WERI-Rb-1 (cell line): ENCODE data around the gene OAS3.

Source experiments
- DNase-seq: peaks from one replicate; pipeline ENCODE4 v3.0.0-alpha.2; 2020
- H3K27ac ChIP-seq: fragments of 250-450 bp; sonication (Bioruptor Pico); 2 replicates; pipeline ENCODE4 v1.5.1; 2020; ENCODE audit warnings: mild to moderate bottlenecking, moderate library complexity
- H3K27me3 ChIP-seq: fragments of 250-450 bp; sonication (Bioruptor Pico); 2 replicates; pipeline ENCODE4 v1.5.1; 2021; ENCODE audit warnings: mild to moderate bottlenecking, low read depth, moderate library complexity; ENCODE audit not compliant: insufficient read depth, severe bottlenecking
- H3K36me3 ChIP-seq: fragments of 250-450 bp; sonication (Bioruptor Pico); 2 replicates; pipeline ENCODE4 v1.5.1; 2020; ENCODE audit warnings: mild to moderate bottlenecking, moderate library complexity
- H3K4me3 ChIP-seq: 2 replicates; pipeline ENCODE4 v1.5.1; 2011; ENCODE audit warnings: low read depth, mild to moderate bottlenecking, control low read depth, low read length
- H3K9me3 ChIP-seq: fragments of 250-450 bp; sonication (Bioruptor Pico); 2 replicates; pipeline ENCODE4 v1.5.1; 2021; ENCODE audit warnings: mild to moderate bottlenecking, moderate library complexity; ENCODE audit not compliant: severe bottlenecking
- TF ChIP-seq, protein P1 (sequence below): IDR thresholded peaks from 2 replicates; pipeline ENCODE4 v1.5.1; 2011; ENCODE audit warnings: low read depth, mild to moderate bottlenecking, control low read depth, inconsistent platforms, low read length

Gene OAS3

DNA sequence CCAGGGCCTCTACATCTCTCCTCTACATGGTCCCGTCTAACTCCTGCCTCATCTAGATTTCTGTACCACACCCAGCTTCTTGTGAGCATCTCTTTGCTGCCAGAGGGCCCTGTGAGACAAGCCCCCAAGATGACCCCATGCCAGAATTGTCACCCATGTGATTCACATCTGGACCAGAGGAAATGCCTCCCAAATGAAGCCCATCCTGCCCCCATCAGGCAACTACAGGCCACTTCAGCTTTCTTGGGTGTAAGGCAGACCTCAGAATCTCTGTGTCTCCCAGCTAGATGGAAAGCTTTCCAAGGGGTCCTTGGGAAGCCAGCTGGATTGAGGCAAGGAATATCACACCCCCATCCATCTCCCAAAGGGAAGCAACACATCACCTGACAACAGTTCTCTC lies 9.3 kb upstream of the OAS3 start:
- H3K36me3 ChIP-seq = no peaks in the 10 kb centered on the region
- TF ChIP-seq, protein P1, sequence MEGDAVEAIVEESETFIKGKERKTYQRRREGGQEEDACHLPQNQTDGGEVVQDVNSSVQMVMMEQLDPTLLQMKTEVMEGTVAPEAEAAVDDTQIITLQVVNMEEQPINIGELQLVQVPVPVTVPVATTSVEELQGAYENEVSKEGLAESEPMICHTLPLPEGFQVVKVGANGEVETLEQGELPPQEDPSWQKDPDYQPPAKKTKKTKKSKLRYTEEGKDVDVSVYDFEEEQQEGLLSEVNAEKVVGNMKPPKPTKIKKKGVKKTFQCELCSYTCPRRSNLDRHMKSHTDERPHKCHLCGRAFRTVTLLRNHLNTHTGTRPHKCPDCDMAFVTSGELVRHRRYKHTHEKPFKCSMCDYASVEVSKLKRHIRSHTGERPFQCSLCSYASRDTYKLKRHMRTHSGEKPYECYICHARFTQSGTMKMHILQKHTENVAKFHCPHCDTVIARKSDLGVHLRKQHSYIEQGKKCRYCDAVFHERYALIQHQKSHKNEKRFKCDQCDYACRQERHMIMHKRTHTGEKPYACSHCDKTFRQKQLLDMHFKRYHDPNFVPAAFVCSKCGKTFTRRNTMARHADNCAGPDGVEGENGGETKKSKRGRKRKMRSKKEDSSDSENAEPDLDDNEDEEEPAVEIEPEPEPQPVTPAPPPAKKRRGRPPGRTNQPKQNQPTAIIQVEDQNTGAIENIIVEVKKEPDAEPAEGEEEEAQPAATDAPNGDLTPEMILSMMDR = no peak
- peaks cover 16% of the 10 kb centered on the region for H3K9me3 ChIP-seq
- H3K27me3 ChIP-seq = peaks cover 69% of the 10 kb centered on the region
- H3K4me3 ChIP-seq = no peak overlapping the region
- no peak overlapping the region for H3K27ac ChIP-seq
- DNase-seq = no peak

DNA sequence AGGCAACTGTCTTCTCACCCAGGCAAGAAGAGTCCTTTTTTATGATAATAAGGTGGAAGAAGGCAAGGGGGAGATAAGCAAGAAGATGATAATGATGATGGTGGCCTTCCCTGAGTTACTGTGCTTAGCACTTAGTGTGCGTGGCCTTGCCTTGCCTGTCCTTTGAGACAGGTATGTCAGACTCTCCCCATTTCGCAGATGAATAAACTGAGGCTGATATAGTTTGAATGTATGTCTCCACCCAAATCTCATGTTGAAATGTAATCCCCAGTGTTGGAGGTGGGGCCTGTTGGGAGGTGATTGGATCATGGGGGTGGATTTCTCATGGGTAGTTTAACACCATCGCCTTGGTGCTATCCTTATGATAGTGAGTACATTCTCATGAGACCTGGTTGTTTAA lies 8.6 kb upstream of the OAS3 start:
- TF ChIP-seq, protein P1 = no peak
- Histone ChIP-seq H3K36me3 (no peaks in the 10 kb centered on the region), H3K9me3 (peaks cover 16% of the 10 kb centered on the region), H3K27ac (no peak overlapping the region), H3K4me3 (no peak overlapping the region), H3K27me3 (peaks cover 63% of the 10 kb centered on the region)
- no peak for DNase-seq

DNA sequence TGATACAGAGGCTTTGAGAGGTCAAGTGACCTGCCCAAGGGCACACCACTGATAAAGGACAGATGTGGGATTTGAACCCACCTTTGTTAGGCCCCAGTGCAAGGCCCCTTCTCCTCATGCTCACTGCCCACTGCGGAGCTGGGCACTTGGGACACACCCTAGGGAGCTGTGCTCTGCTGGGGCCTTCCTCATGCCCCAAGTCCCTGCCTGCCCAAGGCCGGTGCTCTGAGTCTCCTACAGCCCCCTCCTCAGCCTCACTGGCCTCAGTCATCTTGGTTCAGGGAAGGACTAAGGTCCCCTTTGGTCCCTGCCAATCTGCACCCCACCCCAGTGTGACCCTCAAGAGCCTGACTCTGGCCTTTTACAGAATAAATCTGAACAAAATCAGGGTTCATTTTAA lies 7.9 kb upstream of the OAS3 start:
- H3K27ac ChIP-seq = no peak overlapping the region

DNA sequence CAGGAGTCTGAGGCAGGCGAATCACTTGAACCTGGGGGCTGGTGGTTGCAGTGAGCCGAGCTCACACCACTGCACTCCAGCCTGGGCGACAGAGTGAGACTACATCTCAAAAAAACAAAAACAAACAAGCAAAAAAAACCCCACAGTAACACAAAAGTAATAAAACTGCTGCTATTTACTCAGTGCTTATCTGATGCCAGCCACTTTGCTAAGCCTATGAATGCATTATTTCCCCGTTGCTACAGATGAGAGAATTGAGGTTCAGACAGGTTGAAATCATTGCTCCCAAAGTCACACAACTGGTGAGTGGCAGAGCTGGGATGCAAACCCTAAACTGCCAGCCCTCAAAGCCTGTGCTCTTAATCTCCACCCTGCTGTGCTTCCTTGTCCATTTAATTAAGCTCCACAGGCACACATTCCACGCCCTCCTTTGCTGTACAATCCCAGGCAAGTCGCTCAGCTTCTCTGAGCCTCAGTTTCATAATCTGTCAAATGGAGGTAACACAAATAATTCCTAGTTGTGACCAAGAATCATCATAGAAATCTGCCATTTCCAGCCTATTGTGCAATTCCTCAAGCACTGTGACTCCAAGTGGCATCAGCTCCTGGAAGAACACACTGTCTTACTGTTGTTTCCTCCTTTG lies 5.7 kb upstream of the OAS3 start:
- no peak overlapping the region for H3K4me3 ChIP-seq
- peaks cover 61% of the 10 kb centered on the region for H3K27me3 ChIP-seq
- no peak for DNase-seq
- H3K27ac ChIP-seq = no peak overlapping the region
- H3K9me3 ChIP-seq = peaks cover 13% of the 10 kb centered on the region
- TF ChIP-seq, protein P1 = no peak
- H3K36me3 ChIP-seq = no peaks in the 10 kb centered on the region

More for the DNA sequence above, 7.9 kb upstream of the OAS3 start:
- H3K36me3 ChIP-seq = no peaks in the 10 kb centered on the region
- no peak overlapping the region for H3K4me3 ChIP-seq
- H3K9me3 ChIP-seq = peaks cover 18% of the 10 kb centered on the region
- no peak for DNase-seq
- H3K27me3 ChIP-seq = peaks cover 60% of the 10 kb centered on the region
- TF ChIP-seq, protein P1 = no peak

DNA sequence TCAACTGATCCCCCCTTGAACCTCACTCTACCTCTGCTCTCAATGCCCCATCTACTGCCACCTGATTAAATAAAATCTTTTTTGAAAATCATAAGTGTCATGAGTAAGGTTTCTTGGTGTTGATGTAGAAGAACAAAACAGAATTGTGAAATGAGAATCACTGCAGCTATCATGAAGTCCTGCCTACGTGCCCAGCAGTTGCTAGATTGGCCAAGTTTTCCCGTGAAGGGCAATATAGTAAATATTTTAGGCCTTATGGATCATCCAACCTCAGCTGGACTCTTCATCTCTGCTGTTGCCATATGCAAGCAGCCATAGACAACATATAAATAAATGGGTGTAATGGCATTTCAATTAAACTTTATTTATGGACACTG lies 5.2 kb upstream of the OAS3 start:
- DNase-seq = no peak

More for the DNA sequence above, 5.2 kb upstream of the OAS3 start:
- TF ChIP-seq, protein P1 = no peak
- no peak overlapping the region for H3K27ac ChIP-seq
- H3K4me3 ChIP-seq = no peak overlapping the region
- H3K9me3 ChIP-seq = peaks cover 13% of the 10 kb centered on the region
- H3K36me3 ChIP-seq = no peaks in the 10 kb centered on the region
- H3K27me3 ChIP-seq = peaks cover 62% of the 10 kb centered on the region
